K562 (cell line): Measurements from ENCODE around the gene SPEF1. TPM values are rescaled to one million over a fixed set of nuclear protein-coding genes. Genes with fewer than 3 reads are reported as not detected.

Experiments
- ATAC-seq: fragments of 200-7000 bp; cut with Tn5 transposase; 3 replicates; pipeline ENCODE4 v1.9.1; 2020; ENCODE audit warnings: moderate library complexity
- BruUV-seq: library from RNA; stranded (reverse); fragments of 400-500 nt; replicated peaks from 2 replicates; lab custom pipeline; 2021; lab: Mats Ljungman, UMichigan
- CTCF ChIA-PET: fragments of 300-600 bp; formaldehyde crosslinking; extraction: SDS; loops from one replicate; lab custom pipeline; 2021; ENCODE audit warnings: low intra/inter-chr PET ratio; lab: Yijun Ruan, JAX
- POLR2A ChIA-PET: fragments of 300-600, 350-650 bp; sonication (Branson Sonifier 250); formaldehyde crosslinking; extraction: SDS; loops from one replicate; lab custom pipeline; 2021; ENCODE audit warnings: antibody characterized with exemption, inconsistent platforms; lab: Yijun Ruan, JAX
- DNase-seq, 4 experiments: peaks; one replicate each; pipeline versions ENCODE4 v3.0.0 to v3.0.0-alpha.2; 2011 to 2018; ENCODE audit warnings: low spot score in 3 of 4, mixed read lengths in 3 of 4; ENCODE audit errors: extremely low read depth in 1 of 4
- FAIRE-seq: peaks from 2 replicates; lab custom pipeline; 2011; peaks lifted over from hg19 to GRCh38; lab: Jason Lieb, UNC
- H2AFZ ChIP-seq: 2 replicates; pipeline ENCODE4 v1.6.0; 2011; ENCODE audit warnings: low read depth, low read length, control low read depth, inconsistent platforms
- H3K27ac ChIP-seq: fragments of 200-600 bp; 3 replicates; pipeline ENCODE4 v1.8.0; 2011; ENCODE audit warnings: low read depth, mild to moderate bottlenecking, control low read depth, inconsistent platforms, low read length, moderate library complexity, mixed read lengths; ENCODE audit errors: extremely low read depth
- H3K27me3 ChIP-seq, 2 experiments: fragments of 300-600 bp in 1 of 2; 2 replicates in 1 of 2; 3 replicates in 1 of 2; pipeline versions ENCODE4 v1.6.0 to v1.8.0; 2011; ENCODE audit warnings: inconsistent platforms in 2 of 2, low read length in 2 of 2, mild to moderate bottlenecking in 1 of 2, mixed read lengths in 1 of 2, moderate library complexity in 1 of 2; ENCODE audit not compliant: control insufficient read depth in 2 of 2, insufficient read depth in 2 of 2
- H3K36me3 ChIP-seq: fragments of 300-600 bp; 3 replicates; pipeline ENCODE4 v1.8.0; 2011; ENCODE audit warnings: mild to moderate bottlenecking, low read length, inconsistent platforms; ENCODE audit not compliant: control insufficient read depth, insufficient read depth
- H3K4me1 ChIP-seq, 2 experiments: fragments of 200-600 bp in 1 of 2; replicated peaks in 1 of 2; 2 replicates in 1 of 2; 3 replicates in 1 of 2; pipeline versions ENCODE4 v1.5.1 to v1.8.0; 2011; ENCODE audit warnings: inconsistent platforms in 2 of 2, low read length in 2 of 2, mild to moderate bottlenecking in 1 of 2, mixed read lengths in 1 of 2, moderate library complexity in 1 of 2; ENCODE audit not compliant: control insufficient read depth in 2 of 2, insufficient read depth in 2 of 2
- H3K4me2 ChIP-seq: 2 replicates; pipeline ENCODE4 v1.6.1; 2011; ENCODE audit warnings: low read length, control low read depth, inconsistent platforms, mixed read lengths; ENCODE audit not compliant: insufficient read depth
- H3K4me3 ChIP-seq: fragments of 200-600 bp; sonication (generic), shearing (Covaris generic); 2 replicates; pipeline ENCODE4 v1.5.1; 2016; ENCODE audit warnings: control low read depth, inconsistent platforms
- H3K79me2 ChIP-seq: fragments of 200-600 bp; 3 replicates; pipeline ENCODE4 v1.8.0; 2011; ENCODE audit warnings: low read length, inconsistent platforms; ENCODE audit not compliant: control insufficient read depth, insufficient read depth
- H3K9ac ChIP-seq, 2 experiments: 2 replicates each; pipeline versions ENCODE4 v1.6.0 to v1.6.1; 2011; ENCODE audit warnings: low read depth in 2 of 2, low read length in 2 of 2, control low read depth in 1 of 2, inconsistent platforms in 1 of 2, mild to moderate bottlenecking in 1 of 2, mixed read lengths in 1 of 2; ENCODE audit not compliant: insufficient read depth in 1 of 2
- H3K9me1 ChIP-seq: one replicate; pipeline ENCODE4 v1.6.0; 2011; ENCODE audit warnings: inconsistent platforms, mild to moderate bottlenecking, low read length, moderate library complexity; ENCODE audit not compliant: control insufficient read depth, insufficient read depth
- H3K9me3 ChIP-seq: replicated peaks from 2 replicates; pipeline ENCODE4 v1.5.1; 2011; ENCODE audit warnings: low read depth, low read length, inconsistent platforms; ENCODE audit not compliant: control insufficient read depth, insufficient read depth
- H4K20me1 ChIP-seq: replicated peaks from 2 replicates; pipeline ENCODE4 v1.6.1; 2011; ENCODE audit warnings: low read length, inconsistent platforms, mixed read lengths; ENCODE audit not compliant: control insufficient read depth, insufficient read depth
- BCL6 ChIP-seq: fragments of 250-450 bp; sonication (Bioruptor Pico); IDR thresholded peaks from 2 replicates; pipeline ENCODE4 v1.4.0; 2020
- ELF1 ChIP-seq: fragments of 200-800 bp; sonication (Bioruptor generic); IDR thresholded peaks from 2 replicates; pipeline ENCODE4 v1.6.1; 2016; ENCODE audit warnings: missing genetic modification characterization, missing compliant biosample characterization
- EP400 ChIP-seq: fragments of 450-650 bp; IDR thresholded peaks from 2 replicates; pipeline ENCODE4 v1.6.1; 2017; ENCODE audit warnings: antibody characterized with exemption, mild to moderate bottlenecking, moderate library complexity
- SRF ChIP-seq, 2 experiments: fragments of 250-450, 450-650 bp in 1 of 2; sonication (Bioruptor Pico) in 1 of 2; sonication (generic) in 1 of 2; formaldehyde crosslinking; IDR thresholded peaks; 2 replicates each; pipeline versions ENCODE4 v1.5.0 to v1.5.1; 2020 to 2022; ENCODE audit warnings: mild to moderate bottlenecking in 1 of 2, missing genetic modification reagents in 1 of 2
- ZNF3 ChIP-seq: fragments of 250-450 bp; sonication (Bioruptor Pico); IDR thresholded peaks from 2 replicates; pipeline ENCODE4 v1.5.0; 2021; ENCODE audit warnings: mild to moderate bottlenecking, moderate library complexity
- ZNF444 ChIP-seq: fragments of 250-450 bp; sonication (Bioruptor Pico); IDR thresholded peaks from 2 replicates; pipeline ENCODE4 v1.4.0; 2020; ENCODE audit warnings: mild to moderate bottlenecking, moderate library complexity
- ZNF79 ChIP-seq: fragments of 250-450 bp; sonication (Bioruptor Pico); IDR thresholded peaks from 2 replicates; pipeline ENCODE4 v1.4.0; 2020; ENCODE audit warnings: low read depth, mild to moderate bottlenecking, moderate library complexity
- WGBS: fragments of 100-300 bp; shearing (Covaris generic); methylation state at CpG from one replicate; pipeline ENCODE4 v1.1.6; 2016; ENCODE audit warnings: low coverage, mixed read lengths; ENCODE audit not compliant: insufficient coverage; ENCODE audit errors: missing lambda C conversion rate; 5-methylcytosine and 5-hydroxymethylcytosine counted together
- in situ Hi-C: fragments of 300-500 bp; cut with MboI; formaldehyde crosslinking; loops from 4 replicates; pipeline ENCODE4 v1.15.0; 2018; ENCODE audit warnings: inconsistent platforms, mixed read lengths
- intact Hi-C: fragments of 100-400 bp; cut with micrococcal nuclease; formaldehyde crosslinking; loops from 2 replicates; pipeline ENCODE4 v1.14.2; 2022
- polyA plus RNA-seq, 8 experiments: library from polyadenylated mRNA; depleted of rRNA in 4 of 8; stranded (reverse) in 5 of 8; unstranded in 3 of 8; fragments of >200 nt; fragmentation: Nextera tagmentation in 2 of 8; fragmentation: Illumina TruSeq in 1 of 8; extraction: Ambion mirVana in 2 of 8; extraction: Trizol in 1 of 8; gene quantifications; 2 replicates each; pipeline versions ENCODE4 v1.2.1 to v1.2.3, GENCODE V29; 2011 to 2014; ENCODE audit warnings: inconsistent platforms in 1 of 8, missing spikeins in 1 of 8
- total RNA-seq, 7 experiments: library from RNA; depleted of rRNA in 6 of 7; stranded (reverse); fragments of >200 nt in 6 of 7; fragmentation: Illumina TruSeq in 2 of 7; extraction: Trizol in 2 of 7; gene quantifications; 2 replicates each; pipeline versions ENCODE4 v1.2.1 to v1.2.3, GENCODE V29; 2011 to 2021; ENCODE audit warnings: low replicate concordance in 1 of 7
- TF ChIP-seq, protein P1 (sequence below): fragments of 450-650 bp; formaldehyde crosslinking; IDR thresholded peaks from 2 replicates; pipeline ENCODE4 v1.4.0; 2020; ENCODE audit warnings: mild to moderate bottlenecking, moderate library complexity
- TF ChIP-seq, protein P2 (sequence below), 2 experiments: IDR thresholded peaks in 1 of 2; conservative IDR thresholded peaks in 1 of 2; 2 replicates each; pipeline ENCODE4 v1.6.1; 2016; ENCODE audit warnings: low read depth in 2 of 2, mild to moderate bottlenecking in 1 of 2, missing compliant biosample characterization in 1 of 2, missing genetic modification characterization in 1 of 2, moderate library complexity in 1 of 2
- TF ChIP-seq, protein P3 (sequence below): fragments of 250-450 bp; sonication (Bioruptor Pico); IDR thresholded peaks from 2 replicates; pipeline ENCODE4 v1.5.0; 2021; ENCODE audit warnings: mild to moderate bottlenecking, moderate library complexity

The SPEF1 gene
- total and polyA plus RNA-seq, 9 of the 15 experiments (the other 6 are each of a cell fraction or from before 2014, with no cell fraction given) = not detected

DNA sequence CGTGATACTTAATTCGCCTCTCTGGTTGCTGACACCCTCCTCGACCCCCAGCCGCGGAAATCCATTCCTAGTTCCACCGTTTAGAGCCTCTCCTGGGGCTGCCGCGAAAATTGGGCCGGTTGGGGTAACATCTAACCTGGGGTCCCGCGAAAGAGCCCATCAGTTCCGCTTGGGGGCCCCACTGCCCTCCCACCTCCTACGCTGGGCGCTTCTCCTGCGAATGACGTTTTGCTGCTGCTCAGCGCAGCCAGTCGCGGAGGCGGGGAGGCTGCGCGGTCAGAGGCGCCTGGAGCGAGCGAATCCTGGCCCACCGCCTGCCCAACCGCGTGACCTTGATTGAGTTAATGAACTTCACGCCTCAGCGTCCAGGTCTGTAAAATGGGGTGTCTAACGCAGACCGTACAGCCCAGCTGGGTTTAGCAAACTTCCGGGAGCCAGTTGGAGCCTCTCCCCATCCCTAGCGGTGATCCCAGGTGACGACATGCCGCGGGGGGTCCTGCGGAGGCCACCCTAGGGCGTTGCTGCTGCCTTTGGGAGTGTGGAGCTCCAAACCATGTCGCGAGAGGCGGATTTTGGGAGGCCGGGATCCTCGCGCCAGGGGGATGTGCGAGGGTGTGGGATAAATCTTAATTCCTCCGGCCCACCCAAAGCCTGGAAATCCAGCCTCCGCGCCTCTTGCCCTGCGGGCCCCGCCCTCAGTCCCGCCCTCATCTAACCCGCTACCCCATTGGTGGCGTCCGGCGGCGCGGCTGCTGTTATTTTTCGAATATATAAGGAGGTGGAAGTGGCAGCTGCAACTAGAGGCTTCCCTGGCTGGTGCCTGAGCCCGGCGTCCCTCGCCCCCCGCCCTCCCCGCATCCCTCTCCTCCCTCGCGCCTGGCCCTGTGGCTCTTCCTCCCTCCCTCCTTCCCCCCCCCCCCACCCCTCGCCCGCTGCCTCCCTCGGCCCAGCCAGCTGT is 14.5 kb upstream of the SPEF1 start, which contains the start of gene CDC25B:
Gene CDC25B, plus strand, starts transcription at position 800 of the 958 bp plus-strand sequence. CDS start 222 bp downstream, outside the sequence.
- DNase-seq (peak; percentile 80 to 88 (median 86)), FAIRE-seq (peak; percentile 77), ATAC-seq (peak; percentile 91)
- Histone ChIP-seq H3K4me2 (peak within 1 kb of the TSS; percentile 81), H3K79me2 (peaks cover 12% of the 10 kb centered on the region; the same call in 2 of the 3 replicates), H3K9me1 (no peaks in the 10 kb centered on the region), H3K4me3 (peak within 1 kb of the TSS; percentile 55), H2AFZ (peak within 1 kb of the TSS; percentile 94), H4K20me1 (no peaks in the 10 kb centered on the region), H3K9ac (peak within 1 kb of the TSS; percentile 69 to 93), H3K27ac (peak within 1 kb of the TSS; percentile 73), H3K9me3 (no peaks in the 10 kb centered on the region), H3K36me3 (peaks cover 19% of the 10 kb centered on the region; the same call in 2 of the 3 replicates), H3K27me3 (no peaks in the 10 kb centered on the region), H3K4me1 (peaks cover 14 to 37% of the 10 kb centered on the region in 2 experiments; a peak in 4 of 5 replicates)
- ChIA-PET CTCF (interaction anchor here (0.9 kb wide), 1 partner anchor 9 kb away, joined by 3 read pairs; the partner anchor contains the start of gene CENPB), POLR2A (interaction anchor here (0.7 to 1.1 kb wide), 2 partner anchors 9 to 10 kb away, joined by 3 read pairs; partner anchors contain the start of gene CENPB)
- WGBS = 4% methylated on average over 38 of the region's 69 CpGs
- BruUV-seq = TSS peak; percentile 93
- in situ Hi-C loops = no loop called here
- intact Hi-C loops = no loop called here
- TF ChIP-seq EP400 (peak; percentile 85), ELF1 (tag) (peak; percentile 65; the same call in 1 of the 2 replicates), ZNF3 (CRISPR knock-in tag) (no peak), SRF (CRISPR knock-in tag; IDR thresholded peaks at IDR 0.05) (no peak), ZNF79 (CRISPR knock-in tag) (no peak), BCL6 (CRISPR knock-in tag) (no peak), ZNF444 (CRISPR knock-in tag) (no peak)
- TF ChIP-seq, protein P1, sequence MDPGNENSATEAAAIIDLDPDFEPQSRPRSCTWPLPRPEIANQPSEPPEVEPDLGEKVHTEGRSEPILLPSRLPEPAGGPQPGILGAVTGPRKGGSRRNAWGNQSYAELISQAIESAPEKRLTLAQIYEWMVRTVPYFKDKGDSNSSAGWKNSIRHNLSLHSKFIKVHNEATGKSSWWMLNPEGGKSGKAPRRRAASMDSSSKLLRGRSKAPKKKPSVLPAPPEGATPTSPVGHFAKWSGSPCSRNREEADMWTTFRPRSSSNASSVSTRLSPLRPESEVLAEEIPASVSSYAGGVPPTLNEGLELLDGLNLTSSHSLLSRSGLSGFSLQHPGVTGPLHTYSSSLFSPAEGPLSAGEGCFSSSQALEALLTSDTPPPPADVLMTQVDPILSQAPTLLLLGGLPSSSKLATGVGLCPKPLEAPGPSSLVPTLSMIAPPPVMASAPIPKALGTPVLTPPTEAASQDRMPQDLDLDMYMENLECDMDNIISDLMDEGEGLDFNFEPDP (CRISPR knock-in tag) = no peak
- TF ChIP-seq, protein P2, sequence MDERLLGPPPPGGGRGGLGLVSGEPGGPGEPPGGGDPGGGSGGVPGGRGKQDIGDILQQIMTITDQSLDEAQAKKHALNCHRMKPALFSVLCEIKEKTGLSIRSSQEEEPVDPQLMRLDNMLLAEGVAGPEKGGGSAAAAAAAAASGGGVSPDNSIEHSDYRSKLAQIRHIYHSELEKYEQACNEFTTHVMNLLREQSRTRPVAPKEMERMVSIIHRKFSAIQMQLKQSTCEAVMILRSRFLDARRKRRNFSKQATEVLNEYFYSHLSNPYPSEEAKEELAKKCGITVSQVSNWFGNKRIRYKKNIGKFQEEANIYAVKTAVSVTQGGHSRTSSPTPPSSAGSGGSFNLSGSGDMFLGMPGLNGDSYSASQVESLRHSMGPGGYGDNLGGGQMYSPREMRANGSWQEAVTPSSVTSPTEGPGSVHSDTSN (CRISPR knock-in tag; IDR thresholded peaks at IDR 0.05; ENCODE audit: low read depth) = no peak
- TF ChIP-seq, protein P2 (tag; conservative IDR thresholded peaks at IDR 0.05; ENCODE audit: low read depth) = no peak
- TF ChIP-seq, protein P3, sequence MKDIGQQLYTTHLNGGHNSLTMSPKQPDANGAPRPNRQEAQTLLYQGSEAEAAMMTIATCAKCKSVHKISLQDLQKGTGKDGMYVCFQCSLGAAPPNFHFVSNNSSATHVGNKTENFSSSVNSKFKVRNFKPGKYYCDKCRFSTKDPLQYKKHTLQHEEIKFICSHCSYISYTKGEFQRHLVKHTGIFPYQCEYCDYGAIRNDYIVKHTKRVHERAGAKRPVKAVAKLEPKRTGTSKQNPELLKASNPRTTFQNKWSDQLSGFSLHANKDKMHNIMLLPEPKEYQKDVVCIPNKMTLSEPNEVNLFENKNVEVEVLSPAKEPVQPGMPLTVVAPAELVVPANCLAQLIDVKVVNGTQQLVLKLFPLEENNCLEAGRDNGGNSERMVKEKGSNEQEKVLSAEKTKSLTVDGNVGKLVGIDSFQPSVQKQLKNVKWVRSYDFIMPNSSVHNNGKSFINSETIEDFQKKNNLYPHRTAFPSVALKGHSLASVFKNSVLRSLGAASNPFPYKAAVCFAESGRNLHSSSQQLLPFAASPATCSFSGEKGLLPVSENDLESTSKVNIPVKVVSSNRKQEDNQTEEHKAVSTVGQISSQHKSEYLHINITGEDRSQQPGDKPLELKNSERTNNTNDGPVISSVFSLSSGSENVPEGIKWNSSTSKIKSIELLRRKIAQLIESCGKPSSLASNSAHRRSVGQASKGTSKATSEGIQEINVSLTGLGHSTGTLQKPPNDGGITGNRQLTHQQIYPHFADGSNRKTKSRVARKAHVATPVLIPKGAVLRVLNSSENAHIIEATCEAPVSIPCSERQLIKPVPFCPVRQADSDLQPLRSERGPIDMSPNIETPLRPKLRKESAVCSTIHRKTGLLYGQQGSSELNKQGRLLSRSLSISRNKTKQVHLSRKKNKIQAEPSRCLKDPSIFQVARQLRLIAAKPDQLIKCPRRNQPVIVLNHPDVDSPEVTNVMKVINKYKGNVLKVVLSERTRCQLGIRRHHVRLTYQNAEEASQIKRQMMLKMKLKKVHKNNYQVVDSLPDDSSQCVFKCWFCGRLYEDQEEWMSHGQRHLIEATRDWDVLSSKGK (CRISPR knock-in tag) = no peak
